Right hindlimb (tissue), 1 donor: ENCODE results near the gene BCL11A.

Source experiments
- DNase-seq: peaks from one replicate; pipeline ENCODE4 v3.0.0-alpha.2; 2018

The BCL11A gene

GRCh38 chr2:60456115-60456770 lies 97.2 kb downstream of the BCL11A start:
- DNase-seq = no peak

- no peak for DNase-seq
Observed at GRCh38 chr2:60453872-60454271, 99.6 kb downstream of the BCL11A start.

DNA sequence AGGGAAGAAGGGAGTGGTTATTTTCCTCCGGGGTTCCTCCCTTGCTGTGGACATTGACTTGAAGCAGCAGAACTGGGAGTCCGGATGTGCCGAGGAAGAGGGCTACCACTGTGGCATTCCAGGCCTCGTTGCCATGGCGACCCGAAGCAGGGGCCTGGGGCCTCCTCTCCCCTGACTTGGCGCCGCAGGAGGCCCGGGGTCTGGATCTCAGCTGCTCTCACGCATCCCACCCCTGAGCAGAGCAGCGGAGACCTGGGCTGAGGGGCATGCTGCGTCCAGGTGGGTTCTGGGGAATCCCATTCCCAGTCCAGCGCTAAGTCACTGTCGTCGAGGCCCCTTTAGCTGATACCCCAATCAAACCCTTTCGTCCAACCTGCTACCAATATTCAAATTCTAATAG lies 100.2 kb downstream of the BCL11A start:
- no peak for DNase-seq

DNA sequence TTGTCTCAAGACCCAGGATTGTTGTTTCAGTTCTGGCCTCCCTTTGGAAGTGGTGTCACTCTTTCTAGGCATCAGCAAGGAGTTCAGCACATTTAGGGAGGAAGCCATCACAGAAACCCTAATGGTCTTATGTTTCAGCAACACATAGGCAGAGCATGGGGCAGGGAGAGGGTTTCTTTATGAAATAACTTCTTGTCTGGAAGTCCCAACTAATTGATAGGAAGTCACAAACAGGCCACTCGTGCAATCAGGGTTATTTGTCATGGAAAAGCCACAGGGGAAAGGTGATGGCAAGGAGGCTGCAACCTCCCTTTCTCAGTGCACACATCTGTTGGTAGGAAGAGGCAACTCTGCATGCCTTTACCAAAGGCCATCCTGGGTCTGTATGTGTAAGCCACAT lies 103.0 kb downstream of the BCL11A start:
- DNase-seq = no peak

- no peak for DNase-seq
Observed at GRCh38 chr2:60447943-60448342, 105.5 kb downstream of the BCL11A start.

- DNase-seq = no peak
Observed at GRCh38 chr2:60446413-60447267, 106.8 kb downstream of the BCL11A start.

DNA sequence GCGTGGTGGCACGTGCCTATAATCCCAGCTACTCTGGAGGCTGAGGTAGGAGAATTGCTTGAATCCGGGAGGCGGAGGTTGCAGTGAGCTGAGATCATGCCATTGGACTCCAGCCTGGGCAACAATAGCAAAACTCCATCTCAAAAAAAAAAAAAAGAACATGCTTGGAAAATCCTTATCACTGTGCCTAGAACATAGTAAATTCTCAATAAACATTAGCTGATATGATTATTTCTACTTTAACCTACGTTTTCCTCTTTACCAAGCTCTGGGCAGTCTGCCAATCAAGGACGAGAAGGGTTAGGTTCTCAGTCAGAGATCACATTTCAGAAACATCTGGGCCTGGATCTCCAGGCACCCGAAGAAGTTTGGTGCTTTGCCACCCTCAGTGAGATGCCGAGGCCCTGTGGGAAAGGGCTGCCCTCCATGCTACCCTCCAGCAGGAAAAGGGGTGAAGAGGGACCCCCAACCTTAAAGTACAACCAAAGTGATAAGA lies 107.7 kb downstream of the BCL11A start:
- no peak for DNase-seq

- no peak for DNase-seq
Observed at GRCh38 chr2:60442608-60443007, 110.8 kb downstream of the BCL11A start.

GRCh38 chr2:60441800-60442199 lies 111.7 kb downstream of the BCL11A start:
- no peak for DNase-seq

DNA sequence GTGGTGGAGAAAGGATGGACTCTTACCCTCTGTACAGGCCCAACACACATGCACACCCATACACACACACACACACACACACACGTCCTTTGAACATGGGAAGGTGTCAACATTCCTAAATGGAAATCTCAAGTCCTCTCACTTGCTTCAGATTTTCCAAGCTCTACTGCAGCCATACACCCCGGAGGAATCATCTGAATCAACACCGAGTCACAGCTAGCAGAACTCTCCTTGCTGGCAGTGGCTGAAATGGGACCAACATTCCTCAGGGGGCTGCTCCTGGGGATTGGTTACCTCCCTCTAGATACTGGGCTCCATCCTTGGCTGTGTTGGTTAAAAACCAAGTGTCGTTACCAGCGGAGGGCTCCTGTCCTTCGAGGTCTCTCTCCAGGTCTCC lies 112.7 kb downstream of the BCL11A start:
- DNase-seq = no peak

- DNase-seq = no peak
Observed at GRCh38 chr2:60440079-60440766, 113.2 kb downstream of the BCL11A start.

- DNase-seq = peak; percentile 37
Observed at GRCh38 chr2:60439219-60439974, 114.1 kb downstream of the BCL11A start.

- no peak for DNase-seq
Observed at GRCh38 chr2:60438653-60439052, 114.8 kb downstream of the BCL11A start.

DNA sequence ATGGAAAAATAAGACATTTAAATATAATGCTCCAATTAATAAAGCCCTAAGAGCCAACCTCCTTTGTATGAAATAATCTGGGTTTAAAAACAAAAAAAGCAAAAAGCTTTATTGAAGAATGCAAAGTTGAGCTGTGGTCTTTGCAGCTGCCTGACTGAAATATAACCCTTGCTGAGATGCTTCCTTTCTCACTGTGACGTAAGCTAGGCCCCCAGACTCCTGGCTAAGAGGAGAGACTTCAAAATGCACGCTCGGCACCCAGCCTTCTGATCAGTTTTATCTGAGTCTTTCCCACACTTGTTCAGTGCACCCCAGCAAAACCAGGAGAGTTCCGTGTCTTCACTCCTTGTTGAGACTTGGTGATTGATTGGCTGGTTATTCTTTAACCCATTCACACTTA lies 115.3 kb downstream of the BCL11A start:
- no peak for DNase-seq

DNA sequence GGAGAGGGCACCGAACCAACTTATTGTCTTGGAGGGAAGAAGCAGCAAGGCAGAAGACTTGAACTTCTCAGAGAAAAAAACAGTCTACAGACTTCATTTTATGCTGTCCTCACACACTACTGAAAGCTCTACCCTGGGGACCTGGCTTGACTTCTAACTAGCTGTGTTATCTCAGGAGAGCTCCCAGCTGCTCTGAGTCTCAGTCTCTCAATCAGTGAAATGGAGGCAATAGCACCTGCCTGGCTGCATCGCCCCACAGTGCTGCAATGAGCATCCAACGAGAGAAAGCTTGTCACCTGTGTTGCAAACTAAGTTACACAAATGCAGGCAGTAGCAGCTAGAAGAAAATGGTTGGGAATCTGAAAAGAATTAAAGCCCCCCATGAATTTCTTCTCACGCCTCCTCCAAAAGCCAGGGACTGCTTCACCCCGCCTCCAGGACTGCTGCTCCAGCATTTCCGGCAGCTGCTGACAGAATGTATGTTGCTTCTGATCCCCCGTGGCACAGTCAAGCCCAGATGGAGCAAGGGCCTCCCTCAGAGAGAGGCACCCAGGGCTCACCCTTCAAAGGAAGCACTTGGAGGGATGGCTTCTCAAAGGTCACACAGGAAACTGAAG lies 116.3 kb downstream of the BCL11A start:
- DNase-seq = no peak

GRCh38 chr2:60433018-60433596 lies 120.3 kb downstream of the BCL11A start:
- no peak for DNase-seq

- DNase-seq = no peak
Observed at GRCh38 chr2:60432035-60432601, 121.3 kb downstream of the BCL11A start.

GRCh38 chr2:60429681-60430080 lies 123.8 kb downstream of the BCL11A start:
- DNase-seq = no peak

GRCh38 chr2:60426880-60427279 lies 126.6 kb downstream of the BCL11A start:
- no peak for DNase-seq

GRCh38 chr2:60426341-60426740 lies 127.1 kb downstream of the BCL11A start:
- no peak for DNase-seq

GRCh38 chr2:60424233-60424632 lies 129.2 kb downstream of the BCL11A start:
- no peak for DNase-seq

- DNase-seq = no peak
Observed at GRCh38 chr2:60423505-60423904, 129.9 kb downstream of the BCL11A start.
